ENCODE measurements around the gene NPHP4.
A peak's percentile ranks its signal among the peaks of the same experiment; 100 is the strongest.

NPHP4 gene

DNA sequence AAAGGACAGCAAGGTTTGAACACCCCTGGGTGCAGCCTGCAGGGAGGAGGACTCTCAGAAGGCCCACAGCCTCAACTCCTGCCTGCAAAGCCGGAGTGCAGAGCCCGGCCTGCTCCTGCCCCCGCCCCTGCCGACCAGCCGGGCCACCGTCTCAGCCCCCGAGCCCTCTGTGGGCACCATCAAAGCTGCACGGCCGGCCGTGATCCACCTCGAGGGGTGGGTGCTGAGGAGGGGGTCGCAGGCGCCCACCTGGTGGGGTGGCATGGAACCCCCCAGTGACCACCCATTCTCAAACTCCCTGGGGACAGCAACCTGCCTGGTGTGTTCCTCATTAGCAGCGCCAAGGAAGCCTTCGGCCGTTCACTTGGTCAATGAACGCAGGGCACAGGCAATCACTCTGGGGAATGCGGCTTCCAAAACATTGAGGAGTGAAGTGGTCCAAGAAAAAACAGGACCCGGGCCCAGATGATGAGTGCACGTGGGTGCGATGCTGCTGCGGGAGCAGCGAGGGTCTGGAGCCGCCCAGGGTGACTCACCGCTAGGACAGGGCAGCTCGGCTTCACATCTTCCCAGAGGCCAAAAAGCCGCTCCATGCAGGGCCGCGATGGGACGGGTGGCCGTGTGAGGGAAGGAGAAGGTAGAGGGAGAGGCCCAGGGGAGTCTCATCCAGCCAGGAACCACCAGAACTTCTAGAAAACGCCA lies 157.6 kb downstream of the NPHP4 start:
- Histone ChIP-seq H3K4me1 (ENCODE audit: insufficient read depth, insufficient read length) (no peaks in the 10 kb centered on the region), H3K9ac (ENCODE audit: insufficient read length, low read depth) (no peak overlapping the region), H3K9me3 (ENCODE audit: insufficient read depth, low read length) (no peaks in the 10 kb centered on the region), H3K36me3 (ENCODE audit: insufficient read depth, insufficient read length, low read length) (no peaks in the 10 kb centered on the region), H3K4me3 (ENCODE audit: insufficient read length, low read depth) (no peak overlapping the region), H3K27me3 (ENCODE audit: insufficient read depth, insufficient read length) (no peaks in the 10 kb centered on the region)
- no peak for TF ChIP-seq SUZ12 (IDR thresholded peaks at IDR 0.05; ENCODE audit: extremely low read depth, insufficient read depth, insufficient read length)
- TF ChIP-seq YY1 (IDR thresholded peaks at IDR 0.05; ENCODE audit: insufficient read depth, insufficient read length), result no peak
- TF ChIP-seq ZNF274 (IDR thresholded peaks at IDR 0.05; ENCODE audit: low read depth, low read length), result no peak
- DNase-seq (ENCODE audit: low read depth, low spot score), result no peak

DNA sequence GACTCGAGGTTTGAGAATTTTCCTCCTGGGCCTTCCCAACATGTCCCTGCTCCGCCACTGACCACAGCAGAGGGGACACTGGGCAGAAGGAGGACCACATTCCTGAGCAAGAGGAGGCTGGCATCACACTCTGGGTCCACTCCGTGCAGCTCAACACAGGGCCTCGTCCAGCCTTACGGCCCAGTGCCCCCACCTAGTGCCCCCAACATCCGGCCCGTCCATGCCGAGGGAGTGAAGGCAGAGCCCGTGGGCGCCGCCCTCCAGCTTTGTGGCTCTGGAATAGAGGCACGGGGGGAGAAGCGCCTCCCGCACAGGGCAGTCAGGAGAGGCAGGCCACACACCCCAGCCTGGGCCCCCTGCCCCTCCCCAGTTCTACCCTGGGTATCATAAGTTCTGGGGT lies 158.3 kb downstream of the NPHP4 start:
- TF ChIP-seq SUZ12 (IDR thresholded peaks at IDR 0.05; ENCODE audit: extremely low read depth, insufficient read depth, insufficient read length), result no peak
- TF ChIP-seq YY1 (IDR thresholded peaks at IDR 0.05; ENCODE audit: insufficient read depth, insufficient read length), result no peak
- TF ChIP-seq ZNF274 (IDR thresholded peaks at IDR 0.05; ENCODE audit: low read depth, low read length), result no peak
- Histone ChIP-seq H3K9me3 (ENCODE audit: insufficient read depth, low read length) (no peaks in the 10 kb centered on the region), H3K4me3 (ENCODE audit: insufficient read length, low read depth) (no peak overlapping the region), H3K27me3 (ENCODE audit: insufficient read depth, insufficient read length) (no peaks in the 10 kb centered on the region), H3K36me3 (ENCODE audit: insufficient read depth, insufficient read length, low read length) (no peaks in the 10 kb centered on the region), H3K9ac (ENCODE audit: insufficient read length, low read depth) (no peak overlapping the region), H3K4me1 (ENCODE audit: insufficient read depth, insufficient read length) (no peaks in the 10 kb centered on the region)
- no peak for DNase-seq (ENCODE audit: low read depth, low spot score)

DNA sequence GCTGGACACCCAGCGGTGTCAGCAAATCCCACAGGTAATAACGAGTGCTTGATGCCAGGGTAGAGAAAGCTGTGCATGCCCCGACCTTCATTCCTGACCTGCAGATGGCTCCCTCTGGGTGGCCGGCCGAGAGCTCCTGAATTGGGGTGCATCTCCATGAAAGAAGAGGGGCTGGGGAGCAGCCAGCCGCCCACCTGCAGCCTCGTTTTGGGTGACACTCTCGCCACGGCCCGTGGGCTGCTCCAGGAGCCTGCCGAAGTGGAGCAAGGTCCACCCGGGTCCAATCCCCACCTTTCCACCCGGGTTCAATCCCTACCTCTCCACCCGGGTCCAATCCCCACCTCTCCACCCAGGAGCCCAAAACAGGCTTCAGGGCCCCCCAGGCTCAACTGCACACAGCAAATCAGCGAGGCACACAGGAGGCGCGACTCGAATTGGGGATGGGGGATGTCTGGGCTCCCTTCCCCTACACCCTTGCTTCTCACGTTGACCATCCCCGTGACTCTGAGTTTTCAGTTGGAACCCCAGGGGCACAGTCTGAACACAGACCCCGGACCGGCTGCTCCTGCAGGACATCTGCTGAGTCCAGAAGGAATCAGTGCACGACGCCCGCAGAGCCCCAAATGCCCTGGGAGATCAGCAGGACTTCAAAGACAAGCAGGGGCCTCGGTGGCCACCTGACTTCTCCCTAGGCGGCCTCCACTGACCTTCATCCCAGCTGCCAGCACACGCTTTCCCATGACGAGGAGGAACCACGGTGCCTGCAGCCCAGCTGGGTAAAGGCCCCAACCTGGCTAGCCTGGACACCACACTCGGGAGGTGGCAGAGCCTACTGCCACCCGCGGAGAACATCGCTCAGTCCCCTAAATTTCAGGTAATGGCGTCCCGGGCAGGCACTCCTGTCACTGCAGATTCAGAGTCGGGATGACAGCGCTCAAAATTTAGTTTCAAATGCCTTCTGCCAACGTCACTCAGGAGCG lies 159.0 kb downstream of the NPHP4 start:
- Histone ChIP-seq H3K9ac (ENCODE audit: insufficient read length, low read depth) (no peak overlapping the region), H3K4me1 (ENCODE audit: insufficient read depth, insufficient read length) (no peaks in the 10 kb centered on the region), H3K4me3 (ENCODE audit: insufficient read length, low read depth) (no peak overlapping the region), H3K9me3 (ENCODE audit: insufficient read depth, low read length) (no peaks in the 10 kb centered on the region), H3K27me3 (ENCODE audit: insufficient read depth, insufficient read length) (no peaks in the 10 kb centered on the region), H3K36me3 (ENCODE audit: insufficient read depth, insufficient read length, low read length) (no peaks in the 10 kb centered on the region)
- TF ChIP-seq ZNF274 (IDR thresholded peaks at IDR 0.05; ENCODE audit: low read depth, low read length) (no peak), YY1 (IDR thresholded peaks at IDR 0.05; ENCODE audit: insufficient read depth, insufficient read length) (no peak), SUZ12 (IDR thresholded peaks at IDR 0.05; ENCODE audit: extremely low read depth, insufficient read depth, insufficient read length) (no peak)
- DNase-seq (ENCODE audit: low read depth, low spot score), result no peak

DNA sequence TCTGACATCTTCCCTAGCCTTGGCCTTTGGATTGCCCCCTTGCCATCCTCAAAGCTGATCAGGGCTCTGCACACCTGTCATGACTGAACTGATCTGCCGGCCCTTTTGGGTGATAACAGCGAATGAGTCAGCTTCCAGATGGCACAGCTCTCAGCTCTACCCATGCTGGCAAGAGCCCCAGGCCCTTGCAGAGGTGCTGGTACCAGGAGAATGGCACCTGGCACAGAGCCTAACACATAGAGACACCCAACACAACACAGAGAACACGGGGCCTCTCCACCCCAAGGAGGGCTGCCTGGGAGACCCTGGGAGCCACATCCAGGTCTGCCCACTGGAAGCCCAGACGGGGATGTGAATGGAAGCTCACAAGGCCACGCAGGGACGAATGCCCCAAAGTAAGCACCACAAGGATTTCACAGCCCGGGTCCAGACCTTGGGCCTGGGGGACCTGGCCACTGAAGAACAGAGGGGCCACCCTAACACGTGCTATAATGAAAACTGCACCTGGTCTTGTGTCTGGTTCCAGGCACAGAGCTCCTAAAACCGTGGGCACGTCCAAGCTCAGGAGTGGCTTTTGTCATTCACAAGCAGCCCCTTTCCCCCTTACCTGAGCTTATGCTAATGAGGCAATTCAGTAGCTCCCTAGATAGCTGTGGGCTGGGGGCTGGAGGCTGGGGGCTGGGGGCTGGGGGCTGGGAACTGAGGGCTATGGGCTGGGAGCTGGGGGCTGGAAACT lies 160.5 kb downstream of the NPHP4 start:
- DNase-seq (ENCODE audit: low read depth, low spot score), result no peak
- no peak overlapping the region for H3K9ac ChIP-seq (ENCODE audit: insufficient read length, low read depth)
- no peak overlapping the region for H3K4me3 ChIP-seq (ENCODE audit: insufficient read length, low read depth)
- no peaks in the 10 kb centered on the region for H3K27me3 ChIP-seq (ENCODE audit: insufficient read depth, insufficient read length)
- TF ChIP-seq ZNF274 (IDR thresholded peaks at IDR 0.05; ENCODE audit: low read depth, low read length) (no peak), SUZ12 (IDR thresholded peaks at IDR 0.05; ENCODE audit: extremely low read depth, insufficient read depth, insufficient read length) (no peak), YY1 (IDR thresholded peaks at IDR 0.05; ENCODE audit: insufficient read depth, insufficient read length) (no peak)
- no peaks in the 10 kb centered on the region for H3K4me1 ChIP-seq (ENCODE audit: insufficient read depth, insufficient read length)
- no peaks in the 10 kb centered on the region for H3K9me3 ChIP-seq (ENCODE audit: insufficient read depth, low read length)
- H3K36me3 ChIP-seq (ENCODE audit: insufficient read depth, insufficient read length, low read length), result no peaks in the 10 kb centered on the region

DNA sequence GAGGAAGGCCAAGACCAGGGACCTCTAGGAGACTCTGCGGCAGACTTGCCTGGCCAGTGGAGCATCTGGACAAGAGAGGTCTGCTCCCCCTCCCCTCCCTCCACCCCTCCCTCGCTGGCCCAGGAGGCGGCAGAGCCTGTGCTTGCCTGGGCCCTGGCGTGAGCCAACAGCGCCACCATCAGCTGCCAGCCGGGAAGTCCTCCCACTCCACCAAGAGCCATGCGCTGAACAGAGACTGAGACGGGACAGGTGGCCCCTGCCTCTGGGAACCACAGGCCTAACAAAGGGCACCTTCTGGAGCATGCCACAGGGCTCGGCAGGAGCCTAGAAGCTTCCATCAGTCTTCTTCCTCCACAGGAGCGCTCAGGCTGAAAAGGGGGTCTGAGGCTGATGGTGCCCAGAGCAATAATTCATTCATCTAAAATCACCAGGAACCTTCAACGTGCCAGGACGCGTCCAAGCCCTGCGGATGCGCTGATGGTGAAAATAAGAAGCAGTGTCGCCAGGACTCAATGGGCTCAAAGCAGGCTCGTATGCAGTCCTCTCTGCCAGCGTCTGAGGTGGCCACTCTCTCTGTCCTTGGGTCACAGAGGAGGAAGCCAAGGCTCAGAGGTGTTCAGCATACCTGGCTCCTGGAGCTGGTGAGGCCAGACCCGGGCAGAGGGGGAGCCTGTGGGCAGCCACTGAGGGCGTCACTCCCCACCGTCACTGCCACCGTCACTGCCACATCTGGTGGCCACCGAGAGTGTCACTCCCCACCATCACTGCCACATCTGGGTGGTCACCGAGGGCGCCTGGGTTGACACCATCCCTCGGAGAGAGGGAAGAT lies 161.2 kb downstream of the NPHP4 start:
- Histone ChIP-seq H3K9ac (ENCODE audit: insufficient read length, low read depth) (no peak overlapping the region), H3K36me3 (ENCODE audit: insufficient read depth, insufficient read length, low read length) (no peaks in the 10 kb centered on the region), H3K9me3 (ENCODE audit: insufficient read depth, low read length) (no peaks in the 10 kb centered on the region), H3K4me3 (ENCODE audit: insufficient read length, low read depth) (no peak overlapping the region), H3K27me3 (ENCODE audit: insufficient read depth, insufficient read length) (no peaks in the 10 kb centered on the region), H3K4me1 (ENCODE audit: insufficient read depth, insufficient read length) (no peaks in the 10 kb centered on the region)
- DNase-seq (ENCODE audit: low read depth, low spot score), result peak; percentile 23
- TF ChIP-seq ZNF274 (IDR thresholded peaks at IDR 0.05; ENCODE audit: low read depth, low read length), result no peak
- no peak for TF ChIP-seq SUZ12 (IDR thresholded peaks at IDR 0.05; ENCODE audit: extremely low read depth, insufficient read depth, insufficient read length)
- no peak for TF ChIP-seq YY1 (IDR thresholded peaks at IDR 0.05; ENCODE audit: insufficient read depth, insufficient read length)

DNA sequence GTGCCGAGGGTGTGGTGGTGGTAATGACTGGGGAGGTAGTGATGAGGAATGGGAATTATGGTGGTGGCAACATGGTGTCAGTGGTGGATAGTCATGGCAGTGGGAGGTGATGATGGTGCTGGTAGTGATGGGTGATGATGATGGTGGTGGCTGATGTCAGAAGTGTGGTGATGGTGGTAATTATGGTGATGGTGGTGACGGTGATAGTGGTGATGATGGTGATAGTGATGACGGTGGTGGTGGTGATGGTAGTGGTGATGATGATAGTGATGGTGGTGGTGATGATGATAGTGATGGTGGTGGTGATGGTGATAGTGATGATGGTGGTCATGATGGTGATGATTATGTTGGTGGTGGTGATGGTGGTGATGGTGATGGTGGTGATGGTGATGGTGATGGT lies 162.8 kb downstream of the NPHP4 start:
- TF ChIP-seq ZNF274 (IDR thresholded peaks at IDR 0.05; ENCODE audit: low read depth, low read length), result no peak
- no peak for TF ChIP-seq SUZ12 (IDR thresholded peaks at IDR 0.05; ENCODE audit: extremely low read depth, insufficient read depth, insufficient read length)
- TF ChIP-seq YY1 (IDR thresholded peaks at IDR 0.05; ENCODE audit: insufficient read depth, insufficient read length), result no peak
- no peaks in the 10 kb centered on the region for H3K9me3 ChIP-seq (ENCODE audit: insufficient read depth, low read length)
- H3K36me3 ChIP-seq (ENCODE audit: insufficient read depth, insufficient read length, low read length), result no peaks in the 10 kb centered on the region
- H3K27me3 ChIP-seq (ENCODE audit: insufficient read depth, insufficient read length), result no peaks in the 10 kb centered on the region
- no peaks in the 10 kb centered on the region for H3K4me1 ChIP-seq (ENCODE audit: insufficient read depth, insufficient read length)
- no peak for DNase-seq (ENCODE audit: low read depth, low spot score)
- no peak overlapping the region for H3K4me3 ChIP-seq (ENCODE audit: insufficient read length, low read depth)
- no peak overlapping the region for H3K9ac ChIP-seq (ENCODE audit: insufficient read length, low read depth)
